Subcutaneous abdominal adipose tissue (tissue), 5 donors: Measurements from ENCODE around the gene MANEAL.
A peak's percentile ranks its signal among the peaks of the same experiment; 100 is the strongest.

Experiments used
- H3K27ac ChIP-seq: one replicate; pipeline ENCODE4 v1.7.0; 2013; ENCODE audit warnings: low read depth, mild to moderate bottlenecking, inconsistent platforms, low read length, moderate library complexity
- H3K27me3 ChIP-seq, 5 donors: one replicate each; pipeline ENCODE4 v1.7.0; 2013; ENCODE audit warnings: low read length in 5 of 5, inconsistent platforms in 1 of 5; ENCODE audit not compliant: control insufficient read depth in 5 of 5, insufficient read depth in 4 of 5
- H3K36me3 ChIP-seq, 5 donors: one replicate each; pipeline ENCODE4 v1.7.0; 2013; ENCODE audit warnings: low read length in 5 of 5; ENCODE audit not compliant: control insufficient read depth in 5 of 5, insufficient read depth in 5 of 5
- H3K4me1 ChIP-seq, 5 donors: one replicate each; pipeline ENCODE4 v1.7.0; 2013; ENCODE audit warnings: low read length in 5 of 5, mild to moderate bottlenecking in 3 of 5, moderate library complexity in 1 of 5; ENCODE audit not compliant: control insufficient read depth in 5 of 5, insufficient read depth in 5 of 5
- H3K4me3 ChIP-seq, 5 donors: one replicate each; pipeline ENCODE4 v1.7.0; 2013; ENCODE audit warnings: low read length in 5 of 5, low read depth in 1 of 5
- H3K9ac ChIP-seq, 5 donors: one replicate each; pipeline ENCODE4 v1.7.0; 2013; ENCODE audit warnings: low read length in 5 of 5, mild to moderate bottlenecking in 4 of 5, moderate library complexity in 3 of 5
- H3K9me3 ChIP-seq, 5 donors: one replicate each; pipeline ENCODE4 v1.7.0; 2013; ENCODE audit warnings: low read length in 5 of 5; ENCODE audit not compliant: control insufficient read depth in 5 of 5
- donor health status: healthy.
- donor health status: healthy.
- donor health status: healthy.
- donor health status: healthy.
- donor health status: healthy.

Gene MANEAL, protein sequence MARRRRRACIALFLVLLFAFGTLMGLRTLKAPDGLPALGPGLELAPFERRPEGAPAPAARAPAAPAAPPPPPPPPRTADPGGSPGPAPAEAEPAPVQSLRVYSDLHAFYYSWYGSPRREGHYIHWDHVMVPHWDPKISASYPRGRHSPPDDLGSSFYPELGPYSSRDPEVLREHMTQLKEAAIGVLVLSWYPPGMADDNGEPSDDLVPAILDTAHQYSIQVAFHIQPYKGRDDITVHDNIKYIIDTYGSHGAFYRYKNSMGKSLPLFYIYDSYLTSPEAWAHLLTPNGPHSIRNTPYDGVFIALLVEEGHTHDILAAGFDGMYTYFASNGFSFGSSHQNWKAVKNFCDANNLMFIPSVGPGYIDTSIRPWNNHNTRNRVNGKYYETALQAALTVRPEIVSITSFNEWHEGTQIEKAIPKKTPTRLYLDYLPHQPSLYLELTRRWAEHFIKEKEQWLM

DNA sequence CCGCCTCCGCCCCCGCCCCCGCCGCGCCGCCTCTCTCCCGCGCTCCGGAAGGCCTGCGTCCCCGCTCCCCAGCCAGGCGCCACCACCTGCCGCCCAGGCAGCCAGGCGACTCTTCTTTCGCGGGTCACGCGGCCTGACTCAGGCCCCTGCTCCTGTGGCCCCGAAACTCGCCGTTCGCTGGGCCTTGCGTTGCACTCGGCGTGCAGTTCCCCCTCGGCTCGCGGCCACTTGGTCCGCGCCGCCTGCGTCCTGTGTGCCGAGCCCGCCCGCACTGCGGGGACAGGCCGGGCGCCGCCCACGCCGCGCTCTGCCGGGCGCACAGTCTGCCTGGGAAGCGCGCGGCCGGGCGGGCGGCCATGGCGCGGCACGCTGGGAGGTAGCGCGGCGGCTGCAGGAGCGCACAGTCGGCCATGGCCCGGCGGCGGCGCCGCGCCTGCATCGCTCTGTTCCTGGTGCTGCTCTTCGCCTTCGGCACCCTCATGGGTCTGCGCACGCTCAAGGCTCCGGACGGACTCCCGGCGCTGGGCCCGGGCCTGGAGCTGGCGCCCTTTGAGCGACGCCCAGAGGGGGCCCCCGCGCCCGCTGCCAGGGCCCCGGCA lies at the start of gene MANEAL:
TSS of gene MANEAL (plus strand) at position 75 of the 599 bp plus-strand sequence. CDS start at position 411, 336 bp downstream.
- Histone ChIP-seq H3K4me1 (peaks cover 1 to 24% (median 15%) of the 10 kb centered on the region in 5 donors), H3K9me3 (no peaks in the 10 kb centered on the region), H3K9ac (no peak within 1 kb of the TSS), H3K4me3 (peak within 1 kb of the TSS; percentile 44 to 75 (median 69)), H3K27ac (no peak within 1 kb of the TSS), H3K36me3 (no peaks in the 10 kb centered on the region), H3K27me3 (peaks cover 3 to 11% (median 4%) of the 10 kb centered on the region in 5 donors)

GRCh38 chr1:37746806-37747205 lies 46.8 kb upstream of the MANEAL start:
- Histone ChIP-seq H3K4me3 (no peak overlapping the region), H3K9me3 (peaks cover 6 to 12% (median 11%) of the 10 kb centered on the region in 5 donors), H3K27ac (no peak overlapping the region), H3K4me1 (no peaks in the 10 kb centered on the region), H3K27me3 (peaks cover 0 to 12% (median 4%) of the 10 kb centered on the region in 5 donors), H3K36me3 (no peaks in the 10 kb centered on the region), H3K9ac (no peak overlapping the region)

DNA sequence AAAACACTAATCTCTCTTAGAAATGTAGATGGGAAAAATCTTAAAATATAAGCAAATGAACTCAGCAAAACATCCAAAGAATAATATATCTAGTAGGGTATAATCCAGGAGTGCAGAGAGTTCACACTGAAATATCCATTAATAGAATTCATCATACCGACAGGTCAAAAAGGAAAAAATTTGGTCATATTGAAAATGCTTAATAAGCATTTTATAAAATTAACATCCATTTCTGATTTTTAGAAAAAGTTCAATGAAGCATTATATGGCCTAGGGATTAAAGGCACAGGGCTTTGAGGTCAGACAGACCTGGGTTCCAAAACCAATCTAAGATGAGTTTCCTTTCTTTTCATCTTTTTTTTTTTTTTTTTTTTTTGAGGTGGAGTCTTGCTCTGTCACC lies 45.1 kb upstream of the MANEAL start:
- no peak overlapping the region for H3K27ac ChIP-seq
- peaks cover 3 to 12% (median 8%) of the 10 kb centered on the region in 5 donors for H3K9me3 ChIP-seq
- peaks cover 0 to 4% (median 0%) of the 10 kb centered on the region in 5 donors for H3K4me1 ChIP-seq
- H3K27me3 ChIP-seq: peaks cover 5 to 15% (median 11%) of the 10 kb centered on the region in 5 donors
- H3K4me3 ChIP-seq: no peak overlapping the region
- no peaks in the 10 kb centered on the region for H3K36me3 ChIP-seq
- no peak overlapping the region for H3K9ac ChIP-seq

- Histone ChIP-seq H3K9ac (no peak overlapping the region), H3K4me3 (no peak overlapping the region), H3K27ac (no peak overlapping the region), H3K9me3 (peaks cover 0 to 2% (median 2%) of the 10 kb centered on the region in 5 donors), H3K36me3 (no peaks in the 10 kb centered on the region), H3K27me3 (peaks cover 12 to 38% (median 30%) of the 10 kb centered on the region in 5 donors), H3K4me1 (peaks cover 0 to 4% (median 0%) of the 10 kb centered on the region in 5 donors)
Measured at GRCh38 chr1:37752213-37752582, 41.4 kb upstream of the MANEAL start.

- no peak overlapping the region for H3K9ac ChIP-seq
- no peak overlapping the region for H3K27ac ChIP-seq
Measured at GRCh38 chr1:37752583-37753471, 40.8 kb upstream of the MANEAL start.

DNA sequence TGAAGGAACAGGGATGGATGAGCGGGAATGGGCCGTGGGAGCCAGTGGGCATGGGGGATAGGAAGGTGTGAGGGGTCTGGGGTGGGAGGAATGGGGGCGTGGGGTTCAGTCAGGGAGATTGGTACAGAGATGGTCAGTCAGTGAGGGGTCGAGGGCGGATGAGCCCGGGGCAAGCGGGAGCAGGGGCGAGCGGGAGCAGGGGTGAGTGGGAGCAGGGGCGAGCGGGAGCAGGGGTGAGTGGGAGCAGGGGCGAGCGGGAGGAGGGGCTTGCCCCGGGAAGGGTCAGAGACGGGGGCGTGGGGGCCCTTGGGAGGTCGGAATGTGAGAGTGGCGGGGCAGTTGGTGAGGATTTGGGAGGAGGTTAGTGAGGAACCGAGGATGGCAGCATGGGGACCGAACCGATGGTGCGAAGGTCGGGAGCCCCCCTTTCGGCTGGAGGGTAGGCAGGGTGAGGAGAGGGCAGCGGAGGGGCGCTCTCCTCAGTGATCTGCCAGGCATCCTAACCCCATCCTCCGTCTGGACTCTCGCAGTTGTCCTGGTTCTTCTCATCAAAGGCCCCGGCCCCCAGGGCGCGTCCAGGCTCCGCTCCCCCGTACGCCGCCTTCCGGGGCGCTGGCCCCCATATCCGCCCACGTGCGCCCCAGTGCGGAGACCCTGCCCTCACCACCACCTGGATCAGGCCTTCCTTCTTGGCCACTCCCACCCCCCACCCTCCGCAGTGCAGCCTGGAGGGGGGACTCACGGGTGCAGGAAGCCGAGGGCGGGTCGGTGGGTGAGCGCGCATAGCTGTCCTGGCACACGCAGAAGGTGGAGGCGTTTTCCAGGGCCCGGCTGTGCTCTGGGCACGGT lies 40.0 kb upstream of the MANEAL start:
- peaks cover 14 to 41% (median 33%) of the 10 kb centered on the region in 5 donors for H3K27me3 ChIP-seq
- peaks cover 0 to 4% (median 0%) of the 10 kb centered on the region in 5 donors for H3K4me1 ChIP-seq
- no peak overlapping the region for H3K4me3 ChIP-seq
- H3K27ac ChIP-seq: no peak overlapping the region
- H3K9ac ChIP-seq: no peak overlapping the region
- H3K9me3 ChIP-seq: no peaks in the 10 kb centered on the region
- no peaks in the 10 kb centered on the region for H3K36me3 ChIP-seq

More at GRCh38 chr1:37752583-37753471, 40.8 kb upstream of the MANEAL start:
- Histone ChIP-seq H3K4me1 (peaks cover 0 to 4% (median 0%) of the 10 kb centered on the region in 5 donors), H3K9me3 (no peaks in the 10 kb centered on the region), H3K4me3 (peak overlapping the region in 3 of 5 donors; percentile 29 to 56 (median 55)), H3K36me3 (no peaks in the 10 kb centered on the region), H3K27me3 (peaks cover 12 to 40% (median 30%) of the 10 kb centered on the region in 5 donors)

DNA sequence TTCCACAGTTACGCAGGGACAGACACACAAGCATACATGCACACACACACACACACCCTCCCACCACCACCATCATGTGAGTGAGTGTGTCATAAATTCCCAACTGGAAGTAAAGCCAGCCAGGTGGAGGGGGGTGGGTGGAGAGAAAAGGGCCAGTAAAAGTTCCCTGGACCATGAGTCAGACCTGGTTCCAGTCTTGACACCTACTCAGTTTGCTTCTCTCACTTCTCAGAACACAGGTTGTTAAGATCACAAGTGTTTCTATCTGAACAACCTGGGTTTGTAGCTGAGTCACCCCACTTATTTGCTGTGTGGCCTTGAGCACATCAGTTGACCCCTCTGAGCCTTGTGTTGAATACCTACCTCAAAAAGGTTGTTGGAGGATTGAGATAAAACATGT lies 38.4 kb upstream of the MANEAL start:
- no peaks in the 10 kb centered on the region for H3K36me3 ChIP-seq
- no peak overlapping the region for H3K4me3 ChIP-seq
- H3K9ac ChIP-seq: no peak overlapping the region
- no peak overlapping the region for H3K27ac ChIP-seq
- peaks cover 0 to 4% (median 0%) of the 10 kb centered on the region in 5 donors for H3K4me1 ChIP-seq
- no peaks in the 10 kb centered on the region for H3K9me3 ChIP-seq
- peaks cover 15 to 55% (median 34%) of the 10 kb centered on the region in 5 donors for H3K27me3 ChIP-seq

DNA sequence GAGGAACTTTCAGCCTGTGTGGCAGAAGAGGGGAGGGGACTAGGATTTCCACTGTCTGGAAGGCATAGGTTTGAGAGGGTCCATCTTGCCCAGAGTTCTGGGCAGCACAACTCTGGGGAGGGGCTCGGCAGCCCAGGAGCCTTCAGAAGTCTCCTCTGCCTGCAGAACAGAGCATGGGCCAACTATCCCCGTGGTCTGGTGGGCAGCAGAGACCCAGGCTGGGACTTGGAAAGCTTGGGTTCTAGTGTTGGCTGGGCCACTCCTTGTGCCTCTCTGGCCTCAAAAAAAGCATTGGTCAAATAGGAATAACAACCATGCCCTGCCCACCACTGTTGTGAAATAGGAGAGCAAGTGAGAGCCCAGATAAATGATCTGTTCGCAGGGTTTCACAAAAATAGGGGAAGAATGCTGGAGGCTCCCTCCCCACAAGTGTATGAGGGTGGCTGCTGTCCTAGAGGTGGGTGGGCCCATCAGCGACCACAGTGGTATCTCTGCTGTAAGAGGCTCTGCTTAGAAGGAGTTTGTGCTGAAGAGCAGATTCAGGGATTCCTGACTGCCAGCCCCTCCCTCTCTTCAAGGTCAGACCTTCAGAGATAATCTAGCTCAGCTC lies 37.6 kb upstream of the MANEAL start:
- Histone ChIP-seq H3K9ac (no peak overlapping the region), H3K4me1 (peaks cover 0 to 4% (median 0%) of the 10 kb centered on the region in 5 donors), H3K36me3 (no peaks in the 10 kb centered on the region), H3K4me3 (no peak overlapping the region), H3K27me3 (peaks cover 15 to 55% (median 33%) of the 10 kb centered on the region in 5 donors), H3K27ac (no peak overlapping the region), H3K9me3 (no peaks in the 10 kb centered on the region)

DNA sequence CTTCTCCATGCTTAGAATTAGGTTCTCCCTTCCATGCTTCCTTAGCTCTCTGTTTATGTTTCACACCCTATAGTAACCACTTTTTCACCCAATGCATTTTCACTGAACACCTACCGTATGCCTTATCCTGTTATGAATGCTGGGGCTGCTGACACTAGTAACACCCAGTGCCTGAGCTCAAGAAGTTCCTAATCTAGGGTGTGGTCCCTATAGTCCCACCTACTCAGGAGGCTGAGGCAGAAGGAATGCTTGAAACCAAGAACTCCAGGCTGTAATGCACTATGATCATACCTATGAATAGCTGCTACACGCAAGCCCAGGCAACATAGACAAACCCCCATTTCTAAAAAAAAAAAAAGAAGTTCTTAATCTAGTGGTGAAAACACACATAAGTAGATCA lies 34.2 kb upstream of the MANEAL start:
- peaks cover 25 to 67% (median 45%) of the 10 kb centered on the region in 5 donors for H3K27me3 ChIP-seq
- H3K27ac ChIP-seq: no peak overlapping the region
- H3K9me3 ChIP-seq: peaks cover 0 to 3% (median 0%) of the 10 kb centered on the region in 5 donors
- no peaks in the 10 kb centered on the region for H3K36me3 ChIP-seq
- no peak overlapping the region for H3K9ac ChIP-seq
- no peaks in the 10 kb centered on the region for H3K4me1 ChIP-seq
- H3K4me3 ChIP-seq: no peak overlapping the region
